ENCODE data around the gene OSBPL10.

OSBPL10 gene

GRCh38 chr3:31919528-31919927, 61.5 kb downstream of the OSBPL10 start:
- no peak for DNase-seq

DNA sequence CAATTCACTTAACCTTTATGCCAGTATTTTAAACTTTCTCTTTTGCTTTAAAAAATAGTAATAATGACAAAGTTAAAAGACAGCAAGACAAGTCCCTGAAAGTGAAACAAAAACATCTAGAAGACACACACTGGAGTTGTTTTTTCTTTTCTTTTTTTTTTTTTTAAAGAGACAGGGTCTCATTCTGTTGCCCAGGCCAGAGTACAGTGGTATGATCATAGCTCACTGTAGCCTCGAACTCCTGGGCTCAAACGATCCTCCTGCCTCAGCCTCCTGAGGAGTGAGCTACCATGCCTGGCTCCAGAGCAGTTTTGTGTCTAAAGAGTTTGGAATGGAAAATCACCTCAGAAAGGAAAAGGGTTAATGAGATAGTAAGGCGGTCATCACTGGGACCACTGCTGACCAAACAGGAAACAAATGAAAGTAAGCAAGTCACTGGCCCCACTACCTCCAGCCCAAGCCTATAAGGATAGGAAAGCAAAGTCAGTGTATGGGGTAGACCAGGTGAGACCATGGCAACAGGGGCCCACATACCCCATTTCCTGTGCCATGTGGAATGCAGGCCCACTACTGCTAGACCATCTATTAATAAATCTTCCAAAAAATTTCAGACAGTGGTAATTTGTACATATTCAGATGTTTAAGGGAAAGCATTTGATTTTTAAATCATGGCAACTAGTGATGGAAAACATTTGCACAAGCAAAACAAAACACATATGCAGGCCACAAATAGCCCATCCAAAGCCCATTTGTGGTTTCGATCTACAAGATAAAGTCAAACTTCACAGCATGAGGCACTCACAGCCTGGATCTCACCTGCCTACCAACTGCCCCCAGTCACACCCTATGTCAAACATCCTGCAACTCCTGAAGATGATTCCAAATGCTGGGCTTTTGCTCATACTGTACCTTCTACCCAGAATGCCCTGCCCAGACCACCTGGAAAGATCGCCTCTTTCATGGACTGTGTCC, 62.6 kb downstream of the OSBPL10 start:
- no peak for DNase-seq

- no peak for DNase-seq
These were observed 63.6 kb downstream of the OSBPL10 start for GRCh38 chr3:31917303-31918005.

DNA sequence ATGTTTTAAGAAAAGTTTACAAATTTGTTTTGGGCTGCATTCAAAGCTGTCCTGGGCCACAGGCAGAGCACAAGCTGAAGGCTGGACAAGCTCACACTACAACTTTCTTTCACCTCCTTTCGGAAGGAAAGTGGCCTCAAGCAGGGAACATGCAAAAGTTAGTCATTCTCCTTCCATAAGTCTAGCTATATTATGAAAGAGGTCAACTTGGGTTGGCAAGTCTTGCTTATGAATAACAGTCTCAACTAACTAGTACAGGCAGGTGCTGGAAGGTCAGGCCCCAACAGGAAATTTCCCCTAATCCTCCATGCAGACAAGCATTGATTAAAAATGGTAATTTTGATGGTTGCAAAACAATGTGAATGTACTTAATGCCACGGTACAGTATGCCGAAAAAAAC, 69.4 kb downstream of the OSBPL10 start:
- DNase-seq: no peak

- DNase-seq: no peak
These were observed 69.9 kb downstream of the OSBPL10 start for GRCh38 chr3:31911124-31911523.

GRCh38 chr3:31909455-31909854, 71.6 kb downstream of the OSBPL10 start:
- no peak for DNase-seq

DNA sequence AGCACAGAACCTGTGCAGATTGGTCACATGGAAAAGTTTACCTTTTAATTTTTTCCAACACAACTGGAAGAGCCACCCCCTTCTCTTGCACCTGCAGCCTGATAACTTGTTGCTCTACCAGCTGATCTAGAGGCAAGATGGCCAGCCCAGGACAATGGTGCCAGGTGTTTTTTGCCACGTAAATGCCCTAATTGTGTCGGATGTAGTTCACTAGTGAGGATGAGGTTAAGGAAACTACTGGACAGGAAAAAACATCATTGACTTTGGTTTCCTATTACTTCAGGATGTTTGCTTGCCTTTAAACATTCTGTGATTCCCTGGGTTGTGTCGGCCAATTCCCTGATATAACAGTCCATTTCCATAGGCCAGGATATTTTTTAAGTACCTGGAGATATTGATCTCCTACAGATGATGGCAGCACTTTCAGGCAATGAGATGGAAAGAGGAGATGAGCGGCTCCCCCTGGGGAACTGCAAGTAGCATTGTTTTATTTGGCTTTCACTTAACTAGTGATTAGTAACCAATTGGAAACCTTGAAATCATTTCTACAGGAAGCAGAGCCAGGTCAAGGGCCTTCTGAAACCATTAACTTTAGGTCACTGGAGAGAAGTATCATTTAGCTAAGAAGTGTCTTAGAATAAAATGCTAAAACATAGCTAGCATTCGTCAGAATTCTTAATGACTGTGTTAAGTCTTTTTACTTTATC, 72.5 kb downstream of the OSBPL10 start:
- DNase-seq: no peak

- DNase-seq: no peak
These were observed 74.9 kb downstream of the OSBPL10 start for GRCh38 chr3:31906182-31906581.

- no peak for DNase-seq
These were observed 77.2 kb downstream of the OSBPL10 start for GRCh38 chr3:31903686-31904431.

DNA sequence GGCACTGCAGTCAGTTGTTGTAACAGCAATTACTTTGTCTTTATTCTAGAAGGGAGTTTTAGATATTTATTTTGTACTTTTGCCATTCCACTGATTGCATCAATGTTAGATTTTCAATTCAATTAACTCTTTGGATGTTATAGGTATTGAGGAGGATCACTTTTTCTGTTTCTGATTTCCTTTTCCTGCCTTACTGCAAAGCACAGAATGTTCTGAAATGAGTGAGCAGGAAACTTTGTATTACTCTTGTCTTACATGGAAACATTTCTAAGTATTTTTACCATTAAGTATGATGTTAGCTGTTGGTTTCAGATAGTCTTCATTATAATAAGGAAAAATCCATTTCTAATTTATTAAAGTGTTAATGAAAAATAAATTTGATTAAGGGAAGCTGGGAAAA, 80.5 kb downstream of the OSBPL10 start:
- DNase-seq: no peak

DNA sequence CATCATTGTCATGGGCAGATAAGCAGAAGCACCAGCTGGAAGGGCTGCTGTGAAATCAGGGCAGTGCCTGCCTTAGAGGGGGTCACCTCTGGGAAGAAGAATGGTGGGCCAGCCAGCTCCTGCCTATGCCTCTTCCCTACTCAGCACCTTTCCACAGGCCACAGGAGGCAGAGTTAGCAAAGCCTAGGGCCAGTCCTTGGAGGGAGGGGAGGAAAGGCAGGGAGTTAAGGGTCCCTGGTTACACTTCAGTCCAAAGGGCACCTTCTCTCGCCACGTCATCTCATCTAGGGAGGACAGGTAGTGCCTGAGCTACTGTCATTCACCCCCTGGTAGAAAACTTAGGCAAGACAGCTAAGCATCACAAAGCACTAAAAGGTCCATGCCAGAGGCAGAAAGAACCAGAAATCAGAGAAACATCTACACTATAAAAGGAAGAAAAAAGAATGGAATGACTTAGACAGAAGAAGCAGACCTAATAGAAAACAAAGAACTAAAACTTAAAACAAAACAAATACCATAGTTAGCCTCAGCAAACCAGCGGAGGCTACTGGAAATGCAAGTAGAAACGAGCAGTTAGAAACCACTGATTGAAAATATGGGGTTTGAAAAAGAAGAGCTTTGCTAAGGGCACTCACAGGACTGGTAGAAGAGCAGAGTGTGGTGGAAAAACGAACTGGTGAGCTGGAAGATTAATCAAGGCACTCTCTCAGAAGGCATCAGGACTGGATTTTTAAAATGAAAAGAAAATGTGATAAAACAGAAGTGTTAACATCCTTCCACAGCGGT, 84.2 kb downstream of the OSBPL10 start:
- DNase-seq: no peak

DNA sequence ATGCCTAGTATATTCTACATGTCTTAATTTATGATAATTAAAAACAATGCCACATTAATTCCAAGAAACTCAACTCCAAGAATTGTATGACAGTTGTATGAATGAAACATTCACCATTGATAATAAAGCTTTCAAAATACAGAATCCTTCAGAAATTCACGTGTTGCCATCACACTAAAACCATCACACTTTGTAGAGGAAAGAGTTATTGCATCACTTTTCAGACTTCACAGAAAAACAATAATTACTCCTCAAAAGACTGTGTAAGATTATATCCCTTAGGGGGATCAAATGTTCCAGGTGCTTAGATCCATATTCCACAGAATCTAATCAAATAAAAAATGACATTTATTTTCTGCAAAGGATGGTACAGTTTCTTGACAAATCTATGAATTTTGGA, 85.0 kb downstream of the OSBPL10 start:
- no peak for DNase-seq

- no peak for DNase-seq
These were observed 85.6 kb downstream of the OSBPL10 start for GRCh38 chr3:31895471-31895870.

DNA sequence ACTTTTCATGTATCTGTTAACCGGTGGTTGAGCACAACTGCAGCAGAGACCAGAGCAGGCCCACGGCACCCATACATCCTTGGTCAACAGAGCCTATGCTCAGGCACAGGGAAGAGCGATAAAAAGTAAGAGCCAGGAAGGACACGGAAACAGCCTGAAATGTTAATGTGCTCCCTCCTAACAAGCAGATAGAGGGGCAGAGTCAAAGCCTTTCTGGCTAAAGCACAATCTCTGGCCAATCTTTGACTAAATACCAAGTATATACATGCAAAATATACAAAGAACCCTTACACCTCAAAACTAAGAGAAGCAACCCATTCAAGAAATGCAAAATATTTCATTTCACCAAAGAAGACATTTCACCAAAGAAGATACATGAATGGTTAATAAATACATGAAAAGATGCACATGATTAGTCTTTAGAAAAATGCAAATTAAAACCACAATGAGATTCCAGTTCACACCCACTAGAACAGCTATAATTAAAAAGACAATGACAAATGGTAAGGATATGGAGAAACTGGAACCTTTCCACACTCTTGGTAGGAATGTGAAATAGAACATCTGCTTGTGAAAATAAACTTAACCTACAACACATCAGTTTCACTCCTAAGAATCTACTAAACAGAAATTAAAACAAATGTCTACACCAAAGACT, 88.0 kb downstream of the OSBPL10 start:
- DNase-seq: no peak

- DNase-seq: no peak
These were observed 88.6 kb downstream of the OSBPL10 start for GRCh38 chr3:31892500-31892899.

DNA sequence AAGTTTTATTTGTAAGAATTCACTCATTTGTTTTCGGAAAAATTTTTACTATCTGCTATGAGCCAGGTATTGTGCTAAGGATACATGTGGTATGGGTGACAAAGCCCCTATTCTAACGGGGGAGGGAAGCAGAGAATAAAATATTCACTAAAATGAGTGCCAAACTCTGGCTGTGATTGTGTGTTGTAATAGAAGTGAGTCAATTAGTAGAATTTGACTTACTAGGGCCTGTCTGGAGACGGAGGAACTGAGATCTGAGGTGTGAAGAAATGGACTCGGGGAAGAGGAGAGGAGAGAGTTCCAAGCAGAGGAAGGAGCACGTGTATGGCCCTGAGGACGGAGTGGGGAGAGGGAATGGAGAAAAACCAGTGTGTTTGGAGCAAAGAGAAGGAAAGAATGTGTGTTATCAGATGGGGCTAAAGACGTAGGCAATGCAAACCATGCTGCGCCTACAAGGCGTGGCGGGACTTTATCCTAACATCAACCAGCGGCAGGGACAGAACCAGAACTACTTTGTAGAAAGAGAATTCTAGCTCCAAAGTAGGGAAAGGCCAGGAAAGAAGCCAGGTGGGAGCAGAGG, 89.1 kb downstream of the OSBPL10 start:
- DNase-seq: no peak

DNA sequence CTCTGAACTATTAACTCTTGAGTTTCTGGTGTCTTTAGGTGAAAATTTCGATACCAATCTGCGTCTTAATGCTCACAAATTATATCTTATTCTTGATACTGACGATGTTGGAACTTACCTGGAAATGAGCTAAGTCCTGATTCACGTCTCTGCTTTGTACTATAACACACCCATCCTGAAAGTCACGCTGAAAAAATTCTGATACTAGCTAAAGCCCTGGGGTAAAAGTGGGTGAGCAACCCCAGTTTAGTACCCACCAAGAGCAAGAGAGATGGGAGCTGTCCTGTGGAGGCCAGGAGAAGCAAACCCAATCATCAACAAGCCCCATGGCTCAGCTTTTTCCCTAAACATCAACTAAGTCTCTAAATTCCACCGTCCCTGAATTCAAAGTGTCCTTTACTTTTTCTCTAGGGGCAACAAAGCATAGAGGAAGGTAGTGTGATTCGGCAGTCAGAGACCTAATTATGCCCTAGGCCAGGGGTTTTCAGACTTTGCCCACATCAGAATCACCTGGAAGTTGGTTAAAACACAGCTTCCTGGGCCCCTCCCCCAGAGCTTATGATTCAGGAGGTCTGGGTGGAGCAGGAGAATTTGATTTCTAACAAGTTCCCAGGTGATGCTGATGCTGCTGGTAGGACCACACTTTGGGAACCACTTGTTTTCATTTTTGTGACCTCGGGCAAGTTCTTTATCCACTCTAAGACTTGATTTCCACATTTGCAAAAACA, 90.2 kb downstream of the OSBPL10 start:
- no peak for DNase-seq

DNA sequence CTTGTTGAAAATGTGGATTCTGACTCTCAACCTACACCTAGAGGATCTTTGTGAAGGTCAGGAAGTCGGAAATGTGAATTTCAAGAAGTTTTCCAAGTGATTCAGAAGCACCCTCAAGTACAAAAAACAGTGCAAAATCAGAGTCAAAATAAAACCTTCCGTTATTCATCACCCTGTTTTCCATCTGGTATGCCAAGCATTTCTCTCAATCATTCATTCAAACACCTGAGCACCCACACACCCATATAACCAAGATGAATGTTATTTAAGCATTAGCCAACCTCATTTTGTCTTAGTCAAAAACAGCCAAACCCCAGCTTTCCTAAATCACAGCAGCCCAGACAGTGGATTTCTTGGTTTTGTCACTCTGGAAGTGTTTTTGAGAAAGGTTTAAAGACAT, 91.1 kb downstream of the OSBPL10 start:
- DNase-seq: no peak

DNA sequence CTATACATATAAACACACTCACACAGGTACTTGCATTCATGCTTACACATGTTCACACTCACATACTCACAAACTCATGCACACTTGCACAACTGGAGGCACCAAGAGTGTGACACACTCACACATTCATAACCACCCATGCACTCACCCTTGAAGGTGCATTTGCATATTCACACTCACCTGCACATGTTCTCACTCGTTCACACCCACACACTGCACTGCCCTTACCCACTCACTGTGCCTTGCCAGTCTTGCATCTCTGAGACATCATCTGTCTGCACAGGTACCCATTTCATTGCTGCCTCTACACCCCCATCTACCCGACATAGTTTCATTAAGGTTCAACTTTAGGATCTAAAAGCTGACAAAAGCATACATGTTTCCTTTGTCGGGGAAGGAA, 95.8 kb downstream of the OSBPL10 start:
- DNase-seq: no peak

- no peak for DNase-seq
These were observed 96.8 kb downstream of the OSBPL10 start for GRCh38 chr3:31884251-31884650.
